Measurements from ENCODE around the gene SGIP1.
A peak's percentile ranks its signal among the peaks of the same experiment; 100 is the strongest.

The SGIP1 gene, protein sequence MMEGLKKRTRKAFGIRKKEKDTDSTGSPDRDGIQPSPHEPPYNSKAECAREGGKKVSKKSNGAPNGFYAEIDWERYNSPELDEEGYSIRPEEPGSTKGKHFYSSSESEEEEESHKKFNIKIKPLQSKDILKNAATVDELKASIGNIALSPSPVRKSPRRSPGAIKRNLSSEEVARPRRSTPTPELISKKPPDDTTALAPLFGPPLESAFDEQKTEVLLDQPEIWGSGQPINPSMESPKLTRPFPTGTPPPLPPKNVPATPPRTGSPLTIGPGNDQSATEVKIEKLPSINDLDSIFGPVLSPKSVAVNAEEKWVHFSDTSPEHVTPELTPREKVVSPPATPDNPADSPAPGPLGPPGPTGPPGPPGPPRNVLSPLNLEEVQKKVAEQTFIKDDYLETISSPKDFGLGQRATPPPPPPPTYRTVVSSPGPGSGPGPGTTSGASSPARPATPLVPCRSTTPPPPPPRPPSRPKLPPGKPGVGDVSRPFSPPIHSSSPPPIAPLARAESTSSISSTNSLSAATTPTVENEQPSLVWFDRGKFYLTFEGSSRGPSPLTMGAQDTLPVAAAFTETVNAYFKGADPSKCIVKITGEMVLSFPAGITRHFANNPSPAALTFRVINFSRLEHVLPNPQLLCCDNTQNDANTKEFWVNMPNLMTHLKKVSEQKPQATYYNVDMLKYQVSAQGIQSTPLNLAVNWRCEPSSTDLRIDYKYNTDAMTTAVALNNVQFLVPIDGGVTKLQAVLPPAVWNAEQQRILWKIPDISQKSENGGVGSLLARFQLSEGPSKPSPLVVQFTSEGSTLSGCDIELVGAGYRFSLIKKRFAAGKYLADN

DNA sequence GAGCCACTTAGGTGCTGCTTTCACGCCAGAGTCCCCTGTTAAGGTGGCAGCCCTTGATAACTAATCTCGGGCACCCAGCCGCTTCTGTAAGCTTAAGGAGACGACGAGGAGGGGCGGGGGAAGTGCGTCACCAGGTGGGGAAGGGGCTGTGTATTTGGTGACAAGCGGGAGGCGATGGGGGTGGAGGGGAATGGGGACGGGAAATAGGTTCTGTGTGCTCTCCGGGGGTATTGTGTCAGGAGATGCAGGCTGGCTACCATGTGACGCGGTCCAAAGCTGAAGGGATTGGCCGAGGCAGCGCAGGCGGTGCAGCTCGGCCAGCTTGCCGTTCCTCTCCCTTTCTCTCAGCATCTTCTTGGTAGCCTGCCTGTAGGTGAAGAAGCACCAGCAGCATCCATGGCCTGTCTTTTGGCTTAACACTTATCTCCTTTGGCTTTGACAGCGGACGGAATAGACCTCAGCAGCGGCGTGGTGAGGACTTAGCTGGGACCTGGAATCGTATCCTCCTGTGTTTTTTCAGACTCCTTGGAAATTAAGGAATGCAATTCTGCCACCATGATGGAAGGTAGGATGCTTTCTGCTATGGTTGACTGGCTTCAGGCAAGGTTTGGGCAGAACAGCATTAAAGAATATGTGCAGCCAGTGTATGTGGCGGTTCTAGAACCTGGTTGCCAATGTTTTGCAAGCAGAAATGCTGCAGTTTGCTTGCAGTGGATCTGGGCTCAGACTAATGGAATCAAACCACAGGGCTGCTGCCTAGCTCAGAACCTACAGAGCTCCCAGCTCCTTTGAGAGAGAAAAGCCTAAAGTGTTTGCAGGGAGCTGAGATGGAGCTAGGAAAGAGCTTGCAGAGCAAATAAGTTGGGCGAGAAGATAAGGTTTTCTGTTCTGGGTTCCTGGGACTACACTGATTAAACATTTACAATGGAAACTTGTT is at the start of gene SGIP1:
TSS of gene SGIP1 (plus strand) at position 350 of the 937 bp plus-strand sequence. CDS start at position 556, 206 bp downstream.
- POLR2A ChIA-PET (ENCODE audit: low non-redundant PET), result no interaction called here
- no peak for DNase-seq (ENCODE audit: low spot score)
- no peak within 1 kb of the TSS for H3K27ac ChIP-seq
- no peak for TF ChIP-seq CTCF (conservative IDR thresholded peaks at IDR 0.05; ENCODE audit: low read depth)
- CTCF ChIA-PET, result interaction anchor here (0.6 kb wide), 1 partner anchor 100 kb away, joined by 5 read pairs; no protein-coding TSS in a partner anchor

GRCh38 chr1:66489151-66489550 is 44.8 kb upstream of the SGIP1 start:
- H3K27ac ChIP-seq, result no peak overlapping the region
- peak; percentile 18 for DNase-seq (ENCODE audit: low spot score)
- no peak for TF ChIP-seq CTCF (conservative IDR thresholded peaks at IDR 0.05; ENCODE audit: low read depth)
- CTCF ChIA-PET, result no interaction called here
- POLR2A ChIA-PET (ENCODE audit: low non-redundant PET), result no interaction called here

DNA sequence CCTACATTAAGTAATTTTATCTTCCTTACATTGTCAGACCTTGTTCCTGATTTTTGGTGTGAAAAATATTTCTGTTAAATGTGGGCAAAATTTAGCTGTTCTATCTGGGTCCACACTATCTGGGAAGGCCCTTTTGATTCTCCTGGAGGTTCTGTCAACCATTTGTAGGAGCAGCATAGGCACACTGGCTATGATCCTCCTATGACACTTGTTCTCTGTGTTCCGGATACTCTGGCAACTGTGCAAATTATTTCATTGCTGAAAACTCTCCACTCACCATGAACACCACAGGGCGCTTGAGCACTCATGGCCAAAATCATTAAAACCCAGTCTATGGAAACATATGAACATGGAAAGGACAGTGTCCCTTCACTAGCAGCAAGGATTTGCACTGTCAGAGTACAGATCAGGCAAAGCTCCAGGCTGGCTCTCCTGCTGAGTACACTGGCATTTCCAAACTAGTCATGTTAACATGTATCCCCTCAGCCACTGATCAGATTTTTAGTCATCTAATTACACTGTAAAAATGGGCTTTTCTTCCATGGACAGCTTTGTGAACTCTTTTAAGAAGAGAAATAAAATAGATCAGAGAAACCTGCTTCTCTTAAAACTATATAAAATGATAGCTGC is 43.9 kb upstream of the SGIP1 start:
- POLR2A ChIA-PET (ENCODE audit: low non-redundant PET), result no interaction called here

DNA sequence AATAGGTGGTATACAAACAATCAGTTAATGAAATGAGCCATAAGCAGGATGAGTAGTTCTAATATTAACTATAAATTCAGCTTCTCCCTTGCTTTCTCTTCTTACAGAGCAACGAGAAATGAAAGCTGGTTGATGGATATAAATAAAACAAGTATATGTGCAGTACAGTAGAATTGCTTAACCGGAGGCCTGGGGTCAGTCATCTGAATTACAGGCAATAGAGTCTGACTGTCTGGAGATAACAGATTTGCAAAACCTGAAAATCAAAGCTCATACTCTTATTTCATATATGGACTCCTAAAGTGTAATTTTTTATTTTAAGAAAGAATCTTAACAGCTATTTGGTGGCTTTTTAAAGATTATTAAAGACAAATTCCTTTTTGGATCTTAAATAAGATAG is 43.1 kb upstream of the SGIP1 start:
- CTCF ChIA-PET, result interaction anchor here (1.6 kb wide), 1 partner anchor 13 kb away, joined by 5 read pairs; no protein-coding TSS in a partner anchor
- POLR2A ChIA-PET (ENCODE audit: low non-redundant PET), result no interaction called here
- TF ChIP-seq CTCF (conservative IDR thresholded peaks at IDR 0.05; ENCODE audit: low read depth), result no peak

More for the DNA sequence above, 43.9 kb upstream of the SGIP1 start:
- H3K27ac ChIP-seq, result no peak overlapping the region
- TF ChIP-seq CTCF (conservative IDR thresholded peaks at IDR 0.05; ENCODE audit: low read depth), result no peak
- DNase-seq (ENCODE audit: low spot score), result no peak
- CTCF ChIA-PET, result interaction anchor here (1.6 kb wide), 1 partner anchor 14 kb away, joined by 5 read pairs; no protein-coding TSS in a partner anchor

DNA sequence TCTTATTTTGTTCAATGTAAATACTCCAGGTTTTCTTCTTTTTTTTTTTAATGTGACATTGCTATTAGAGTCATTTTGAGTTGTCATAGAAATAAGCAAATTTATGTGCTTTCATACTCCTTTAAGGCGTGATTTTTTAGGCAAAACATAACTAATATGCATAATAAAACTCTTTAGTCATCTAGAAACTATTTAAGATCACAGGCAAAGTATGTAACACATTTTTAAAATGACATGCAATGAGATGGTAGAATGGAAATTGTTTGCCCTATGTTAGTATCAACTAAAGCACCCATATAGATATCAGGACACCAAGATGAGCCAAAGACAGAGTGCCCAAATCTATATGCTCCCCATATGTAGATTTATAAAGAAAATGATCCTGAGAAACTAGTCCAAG is 41.5 kb upstream of the SGIP1 start:
- CTCF ChIA-PET, result no interaction called here
- H3K27ac ChIP-seq, result no peak overlapping the region
- TF ChIP-seq CTCF (conservative IDR thresholded peaks at IDR 0.05; ENCODE audit: low read depth), result no peak
- no peak for DNase-seq (ENCODE audit: low spot score)
- POLR2A ChIA-PET (ENCODE audit: low non-redundant PET), result no interaction called here

More for the DNA sequence above, 43.1 kb upstream of the SGIP1 start:
- H3K27ac ChIP-seq, result no peak overlapping the region
- no peak for DNase-seq (ENCODE audit: low spot score)

Measured in RWPE1 (cell line).